Activated CD8-positive, alpha-beta memory T cell treated with anti-CD3 and anti-CD28 coated beads for 36 hours (primary cell): ENCODE data around the gene LRFN3. TPM values are rescaled to one million over a fixed set of nuclear protein-coding genes. Genes with fewer than 3 reads are reported as not detected.

Source experiments
- CTCF ChIA-PET: fragments of 350-600 bp; sonication (Branson Sonifier 250); formaldehyde crosslinking; loops from one replicate; lab custom pipeline; 2021; ENCODE audit warnings: antibody characterized with exemption; lab: Charles Lee
- POLR2A ChIA-PET: fragments of 350-600 bp; sonication (Branson Sonifier 250); formaldehyde crosslinking; loops from one replicate; lab custom pipeline; 2021; ENCODE audit warnings: antibody characterized with exemption; lab: Charles Lee
- total RNA-seq, 2 experiments: library from RNA; stranded (reverse); gene quantifications; one replicate each; pipeline ENCODE4 v1.2.3, GENCODE V29; 2021

The LRFN3 gene
- total RNA-seq, 2 experiments from 2014 or later: 11.8 TPM

DNA sequence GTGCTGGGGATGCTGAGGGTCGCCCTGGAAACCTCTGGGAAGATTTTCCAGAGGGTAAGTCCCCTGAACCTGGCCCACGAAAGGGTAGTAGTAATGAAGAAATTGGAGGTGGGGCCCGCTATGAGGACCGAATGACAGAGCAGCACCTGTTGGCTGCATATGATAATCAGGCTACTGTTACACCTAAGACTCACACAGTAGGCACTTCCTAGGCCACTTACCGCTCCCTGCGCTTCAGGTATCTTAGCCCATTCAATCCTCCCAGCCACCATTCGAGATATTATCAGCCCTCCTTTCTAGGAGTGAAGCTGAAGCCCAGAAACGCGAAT, 4.3 kb upstream of the LRFN3 start:
- ChIA-PET CTCF (interaction anchor here (0.7 to 1.7 kb wide), 9 partner anchors 26 to 191 kb away, joined by 3 to 12 read pairs (median 4); partner anchors contain the start of gene NFKBID), POLR2A (interaction anchor here (1.0 kb wide), 1 partner anchor 46 kb away, joined by 3 read pairs; no protein-coding TSS in a partner anchor)

DNA sequence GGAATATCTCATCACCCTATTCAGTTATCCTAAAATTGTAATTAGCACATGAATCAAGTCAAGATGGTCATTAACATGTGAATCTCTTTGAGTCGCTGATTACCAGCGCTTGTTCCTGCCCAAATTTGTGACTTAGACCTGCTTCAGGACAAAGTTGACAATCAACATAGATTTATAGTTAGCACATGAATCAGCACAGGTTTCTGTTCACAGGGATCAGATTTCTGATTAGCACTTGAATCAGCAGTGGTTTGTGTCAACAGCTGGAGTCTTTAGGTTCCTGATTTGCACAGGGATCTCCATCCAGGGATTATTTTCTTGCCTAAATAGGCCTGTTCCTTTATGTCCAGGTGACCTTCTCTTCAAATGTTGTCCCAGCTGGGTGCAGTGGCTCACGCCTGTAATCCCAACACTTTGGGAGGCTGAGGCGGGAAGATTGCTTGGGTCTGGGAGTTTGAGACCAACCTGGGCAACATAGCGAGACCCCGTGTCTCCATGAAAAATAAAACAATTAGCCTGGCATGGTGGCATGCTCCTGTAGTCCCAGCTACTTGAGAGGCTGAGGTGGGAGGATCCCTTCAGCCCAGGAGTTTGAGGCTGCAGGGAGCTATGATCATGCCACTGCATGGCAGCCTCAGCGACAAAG, 3.8 kb upstream of the LRFN3 start:
- ChIA-PET POLR2A (no interaction called here), CTCF (interaction anchor here (0.7 to 1.7 kb wide), 7 partner anchors 27 to 192 kb away, joined by 3 to 12 read pairs (median 3); partner anchors contain the start of gene APLP1)

- CTCF ChIA-PET: interaction anchor here (1.4 kb wide), 1 partner anchor 55 kb away, joined by 3 read pairs; no protein-coding TSS in a partner anchor
- POLR2A ChIA-PET: no interaction called here
These were observed 629 bp downstream of the LRFN3 start for GRCh38 chr19:35936738-35937268.

- CTCF ChIA-PET: interaction anchor here (1.4 kb wide), 1 partner anchor 56 kb away, joined by 3 read pairs; no protein-coding TSS in a partner anchor
These were observed 1.4 kb downstream of the LRFN3 start for GRCh38 chr19:35937345-35938281.

DNA sequence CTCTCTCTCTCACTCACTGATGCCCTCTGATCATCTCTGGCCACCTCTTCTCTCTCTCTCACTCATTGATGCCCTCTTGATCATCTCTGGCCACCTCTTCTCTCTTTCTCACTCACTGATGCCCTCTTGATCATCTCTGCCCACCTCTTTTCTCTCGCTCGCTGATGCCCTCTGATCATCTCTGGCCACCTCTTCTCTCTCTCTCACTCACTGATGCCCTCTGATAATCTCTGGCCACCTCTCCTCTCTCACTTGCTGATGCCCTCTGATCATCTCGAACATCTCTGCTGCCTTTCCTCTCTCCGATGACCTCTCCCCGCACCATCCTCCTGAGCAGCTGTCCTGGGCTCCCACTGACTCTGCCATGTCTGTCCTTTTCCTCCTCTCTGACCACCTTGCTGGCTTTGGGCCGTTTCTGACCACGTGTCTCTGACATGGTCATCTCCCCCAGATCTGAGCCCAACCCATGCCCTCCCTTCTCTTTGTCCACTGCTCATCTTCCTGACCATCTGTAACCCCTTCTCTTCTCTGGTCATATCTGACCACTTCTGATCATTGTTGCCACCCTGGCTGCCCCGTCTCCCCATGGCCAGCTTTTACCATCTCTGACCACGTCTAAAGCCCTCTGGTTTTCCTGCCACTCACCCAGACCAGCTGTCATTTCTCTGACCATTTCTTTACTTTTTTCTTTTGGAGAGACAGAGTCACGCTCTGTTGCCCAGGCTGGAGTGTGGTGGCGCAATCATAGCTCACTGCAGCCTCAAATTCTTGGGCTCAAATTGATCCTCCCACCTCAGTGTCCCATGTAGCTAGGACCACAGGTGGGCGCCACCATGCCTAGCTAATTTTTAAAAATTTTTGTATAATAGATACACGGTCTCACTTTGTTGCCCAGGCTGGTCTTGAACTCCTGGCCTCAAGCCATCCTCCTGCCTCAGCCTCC, 2.4 kb downstream of the LRFN3 start:
- ChIA-PET POLR2A (no interaction called here), CTCF (interaction anchor here (1.4 kb wide), 1 partner anchor 57 kb away, joined by 3 read pairs; no protein-coding TSS in a partner anchor)

More at GRCh38 chr19:35937345-35938281, 1.4 kb downstream of the LRFN3 start:
- POLR2A ChIA-PET: no interaction called here

DNA sequence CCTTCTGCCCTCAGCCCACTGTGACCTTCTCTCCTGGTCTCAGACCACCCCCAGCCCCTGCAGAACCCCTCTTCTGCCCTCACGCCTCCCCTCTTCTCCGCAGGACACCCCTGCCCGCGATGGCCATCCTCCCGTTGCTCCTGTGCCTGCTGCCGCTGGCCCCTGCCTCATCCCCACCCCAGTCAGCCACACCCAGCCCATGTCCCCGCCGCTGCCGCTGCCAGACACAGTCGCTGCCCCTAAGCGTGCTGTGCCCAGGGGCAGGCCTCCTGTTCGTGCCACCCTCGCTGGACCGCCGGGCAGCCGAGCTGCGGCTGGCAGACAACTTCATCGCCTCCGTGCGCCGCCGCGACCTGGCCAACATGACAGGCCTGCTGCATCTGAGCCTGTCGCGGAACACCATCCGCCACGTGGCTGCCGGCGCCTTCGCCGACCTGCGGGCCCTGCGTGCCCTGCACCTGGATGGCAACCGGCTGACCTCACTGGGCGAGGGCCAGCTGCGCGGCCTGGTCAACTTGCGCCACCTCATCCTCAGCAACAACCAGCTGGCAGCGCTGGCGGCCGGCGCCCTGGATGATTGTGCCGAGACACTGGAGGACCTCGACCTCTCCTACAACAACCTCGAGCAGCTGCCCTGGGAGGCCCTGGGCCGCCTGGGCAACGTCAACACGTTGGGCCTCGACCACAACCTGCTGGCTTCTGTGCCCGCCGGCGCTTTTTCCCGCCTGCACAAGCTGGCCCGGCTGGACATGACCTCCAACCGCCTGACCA, 3.3 kb downstream of the LRFN3 start:
- CTCF ChIA-PET: no interaction called here

GRCh38 chr19:35940078-35940775, 4.1 kb downstream of the LRFN3 start:
- CTCF ChIA-PET: no interaction called here

More for the DNA sequence above, 3.3 kb downstream of the LRFN3 start:
- POLR2A ChIA-PET: no interaction called here

GRCh38 chr19:35940839-35941238, 4.7 kb downstream of the LRFN3 start:
- ChIA-PET CTCF (interaction anchor here (0.5 to 1.5 kb wide), 2 partner anchors 56 to 60 kb away, joined by 3 read pairs; no protein-coding TSS in a partner anchor), POLR2A (interaction anchor here (0.7 kb wide), 2 partner anchors 14 to 134 kb away, joined by 4 read pairs; no protein-coding TSS in a partner anchor)

More at GRCh38 chr19:35940078-35940775, 4.1 kb downstream of the LRFN3 start:
- POLR2A ChIA-PET: no interaction called here

DNA sequence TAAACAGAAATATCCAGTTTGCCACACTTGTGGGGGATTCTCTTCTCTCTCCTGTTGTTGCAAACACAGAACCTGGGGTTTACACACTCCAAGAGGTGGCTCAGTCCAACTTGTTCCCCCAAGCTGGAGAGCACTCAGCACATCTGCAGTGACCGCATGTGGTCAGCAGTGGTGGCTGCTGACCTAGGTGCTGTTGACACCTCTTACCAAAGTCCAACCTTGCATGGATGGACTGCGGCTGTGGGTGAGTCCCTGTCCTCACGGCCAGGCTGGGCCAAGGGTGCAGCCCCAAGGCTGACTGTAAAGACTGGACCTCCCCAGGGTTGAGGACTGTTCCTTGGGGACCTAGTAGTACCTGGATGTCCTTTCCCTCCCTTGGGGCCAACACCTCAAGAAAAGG, 6.1 kb downstream of the LRFN3 start:
- ChIA-PET CTCF (interaction anchor here (1.5 kb wide), 1 partner anchor 61 kb away, joined by 3 read pairs; no protein-coding TSS in a partner anchor), POLR2A (no interaction called here)

DNA sequence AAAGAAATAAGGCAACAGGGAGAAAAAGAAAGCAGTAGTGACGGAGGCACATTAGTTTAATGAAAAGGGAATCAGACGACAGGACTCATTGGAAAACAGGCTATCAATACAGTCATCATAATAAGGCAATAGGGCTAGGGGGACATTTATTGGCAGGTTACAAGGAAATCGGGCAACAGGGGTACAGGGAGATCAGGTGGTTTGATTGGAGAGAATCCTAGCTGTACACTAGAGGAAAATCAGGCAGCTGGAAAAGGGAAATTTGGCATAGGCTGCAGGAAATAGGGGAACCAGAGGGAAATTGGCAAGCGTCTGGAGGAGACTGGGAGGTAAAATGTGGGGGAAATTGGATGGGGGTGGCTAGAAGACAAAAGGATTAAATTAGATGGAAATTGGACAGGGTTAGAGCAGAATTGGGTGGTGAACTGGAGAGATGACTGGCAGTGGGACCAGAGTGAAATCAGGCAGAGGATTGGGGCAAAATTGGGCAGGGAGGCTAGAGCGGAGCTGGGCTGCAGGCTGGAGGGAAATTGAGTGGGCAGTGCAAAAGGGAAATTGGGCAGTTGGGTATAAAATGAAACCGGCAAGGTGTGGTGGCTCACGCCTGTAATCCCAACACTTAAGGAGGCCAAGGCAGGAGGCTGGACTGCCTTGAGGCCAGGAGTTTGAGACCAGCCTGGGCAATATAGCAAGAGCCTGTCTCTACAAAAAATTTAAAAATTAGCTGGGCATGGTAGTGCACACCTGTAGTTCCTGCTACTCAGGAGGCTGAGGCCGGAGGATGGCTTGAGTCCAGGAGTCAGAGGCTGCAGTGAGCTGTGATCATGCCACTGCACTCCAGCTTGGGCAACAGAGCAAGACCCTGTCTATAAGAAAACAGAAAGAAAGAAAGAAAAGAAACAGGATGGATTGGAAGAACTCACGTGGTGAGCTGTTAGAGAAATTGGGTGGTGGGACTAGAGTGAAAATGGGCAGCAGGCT, 7.4 kb downstream of the LRFN3 start:
- ChIA-PET CTCF (no interaction called here), POLR2A (no interaction called here)

DNA sequence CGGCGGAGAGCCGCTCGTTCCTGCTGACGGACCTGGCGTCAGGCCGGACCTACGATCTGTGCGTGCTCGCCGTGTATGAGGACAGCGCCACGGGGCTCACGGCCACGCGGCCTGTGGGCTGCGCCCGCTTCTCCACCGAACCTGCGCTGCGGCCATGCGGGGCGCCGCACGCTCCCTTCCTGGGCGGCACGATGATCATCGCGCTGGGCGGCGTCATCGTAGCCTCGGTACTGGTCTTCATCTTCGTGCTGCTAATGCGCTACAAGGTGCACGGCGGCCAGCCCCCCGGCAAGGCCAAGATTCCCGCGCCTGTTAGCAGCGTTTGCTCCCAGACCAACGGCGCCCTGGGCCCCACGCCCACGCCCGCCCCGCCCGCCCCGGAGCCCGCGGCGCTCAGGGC, 8.4 kb downstream of the LRFN3 start:
- CTCF ChIA-PET: no interaction called here
- POLR2A ChIA-PET: no interaction called here

DNA sequence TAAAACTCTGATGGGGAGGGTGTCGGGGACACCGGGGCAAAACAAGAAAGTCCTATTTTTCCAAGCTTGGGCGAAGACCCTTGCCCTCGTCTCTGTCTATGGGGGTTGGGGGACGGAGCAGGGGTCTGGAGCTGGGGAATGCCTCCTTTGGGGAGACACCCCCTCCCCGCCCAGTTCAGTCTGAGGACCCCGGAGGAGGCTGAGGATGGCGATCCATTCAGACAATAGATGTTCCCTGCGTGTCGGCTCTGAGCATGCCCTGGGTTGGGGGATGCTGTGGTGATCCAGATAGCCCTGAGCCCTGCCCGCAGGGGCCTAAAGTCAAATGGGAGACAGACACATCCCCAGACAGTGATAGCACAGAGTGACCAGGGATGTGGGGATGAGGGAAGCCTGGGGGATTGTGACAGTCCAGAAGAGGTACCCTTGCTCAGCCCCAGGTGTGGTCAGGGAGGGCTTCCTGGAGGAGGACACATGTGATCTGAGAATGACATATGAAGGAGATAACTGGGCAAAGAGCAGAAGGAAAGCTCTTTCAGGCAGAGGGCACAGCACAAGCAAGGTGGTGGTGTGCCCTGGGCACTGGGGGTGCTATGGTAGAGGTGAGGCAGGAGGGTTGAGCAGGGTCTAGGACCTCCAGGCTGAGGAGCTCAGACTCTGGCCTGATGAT, 9.1 kb downstream of the LRFN3 start:
- CTCF ChIA-PET: interaction anchor here (0.6 to 0.8 kb wide), 2 partner anchors 14 to 743 kb away, joined by 3 read pairs; no protein-coding TSS in a partner anchor
- POLR2A ChIA-PET: interaction anchor here (0.5 kb wide), 1 partner anchor 217 kb away, joined by 6 read pairs; no protein-coding TSS in a partner anchor

GRCh38 chr19:35946203-35946602, 10.0 kb downstream of the LRFN3 start:
- ChIA-PET POLR2A (interaction anchor here (0.5 kb wide), 1 partner anchor 216 kb away, joined by 6 read pairs; no protein-coding TSS in a partner anchor), CTCF (interaction anchor here (0.8 to 1.2 kb wide), 2 partner anchors 15 to 47 kb away, joined by 3 to 6 read pairs; no protein-coding TSS in a partner anchor)

DNA sequence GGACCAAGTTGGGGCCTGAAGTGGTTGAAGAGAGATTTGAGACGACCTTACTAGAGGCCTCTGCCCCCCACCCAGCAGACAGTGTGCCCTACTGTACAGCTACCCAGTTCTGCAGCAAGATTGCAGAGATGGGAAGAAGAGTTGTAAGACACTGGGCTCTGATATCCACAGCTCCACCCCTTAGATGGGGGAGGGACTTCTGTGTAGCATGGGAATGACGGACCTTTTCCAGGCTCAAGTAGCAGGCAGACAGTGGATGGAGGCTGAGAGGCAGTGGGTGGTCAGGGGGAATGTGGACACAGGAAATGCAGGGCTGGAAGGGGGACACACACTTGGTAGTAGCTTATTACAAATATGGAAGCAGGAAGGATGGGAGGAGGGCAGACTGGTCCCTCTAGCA, 13.0 kb downstream of the LRFN3 start:
- POLR2A ChIA-PET: no interaction called here

More for the DNA sequence above, 13.0 kb downstream of the LRFN3 start:
- CTCF ChIA-PET: interaction anchor here (0.6 to 1.3 kb wide), 3 partner anchors 10 to 60 kb away, joined by 3 to 5 read pairs (median 3); no protein-coding TSS in a partner anchor
